Mesendoderm (in vitro differentiated cells): ENCODE results near the gene GOLGA2.

Experiments used
- DNase-seq: peaks from one replicate; pipeline ENCODE4 v3.0.0; 2013
- H2AK5ac ChIP-seq: 2 replicates; pipeline ENCODE4 v1.6.1; 2013; ENCODE audit warnings: low read length, inconsistent platforms
- H2BK120ac ChIP-seq: 2 replicates; pipeline ENCODE4 v1.6.1; 2013; ENCODE audit warnings: low read depth, mild to moderate bottlenecking, low read length, moderate library complexity, mixed read lengths
- H2BK15ac ChIP-seq: replicated peaks from 2 replicates; pipeline ENCODE4 v1.6.1; 2013; ENCODE audit warnings: low read depth, mild to moderate bottlenecking, moderate library complexity
- H2BK5ac ChIP-seq: 2 replicates; pipeline ENCODE4 v1.6.1; 2013; ENCODE audit warnings: low read length, inconsistent platforms
- H3K18ac ChIP-seq: 2 replicates; pipeline ENCODE4 v1.6.1; 2013; ENCODE audit warnings: mild to moderate bottlenecking, low read length, mixed read lengths
- H3K23ac ChIP-seq: one replicate; pipeline ENCODE4 v1.6.1; 2013; ENCODE audit warnings: low read length
- H3K27ac ChIP-seq: 2 replicates; pipeline ENCODE4 v1.5.1; 2013; ENCODE audit warnings: low read depth, mild to moderate bottlenecking, inconsistent platforms, low read length, moderate library complexity
- H3K27me3 ChIP-seq: 2 replicates; pipeline ENCODE4 v1.6.1; 2013; ENCODE audit warnings: low read length, control low read depth, mild to moderate bottlenecking, inconsistent platforms; ENCODE audit not compliant: insufficient read depth, poor library complexity
- H3K36me3 ChIP-seq: 2 replicates; pipeline ENCODE4 v1.6.1; 2013; ENCODE audit warnings: low read length, inconsistent platforms; ENCODE audit not compliant: control insufficient read depth, insufficient read depth
- H3K4ac ChIP-seq: one replicate; pipeline ENCODE4 v1.6.1; 2013; ENCODE audit warnings: low read depth, mild to moderate bottlenecking, low read length, moderate library complexity
- H3K4me1 ChIP-seq: 2 replicates; pipeline ENCODE4 v1.6.1; 2013; ENCODE audit warnings: low read depth, low read length, inconsistent platforms; ENCODE audit not compliant: control insufficient read depth
- H3K4me2 ChIP-seq: 2 replicates; pipeline ENCODE4 v1.6.1; 2013; ENCODE audit warnings: low read length
- H3K4me3 ChIP-seq: 2 replicates; pipeline ENCODE4 v1.5.1; 2013; ENCODE audit warnings: mild to moderate bottlenecking, low read length
- H3K56ac ChIP-seq: one replicate; pipeline ENCODE4 v1.6.1; 2013; ENCODE audit warnings: low read length
- H3K79me1 ChIP-seq: 2 replicates; pipeline ENCODE4 v1.6.1; 2013; ENCODE audit warnings: low read length, inconsistent platforms
- H3K79me2 ChIP-seq: 2 replicates; pipeline ENCODE4 v1.6.1; 2013; ENCODE audit warnings: mild to moderate bottlenecking, low read length; ENCODE audit not compliant: control insufficient read depth, insufficient read depth
- H3K9ac ChIP-seq: 2 replicates; pipeline ENCODE4 v1.6.1; 2013; ENCODE audit warnings: low read length, inconsistent platforms
- H4K5ac ChIP-seq: one replicate; pipeline ENCODE4 v1.6.1; 2013; ENCODE audit warnings: low read length
- H4K8ac ChIP-seq: one replicate; pipeline ENCODE4 v1.6.1; 2013; ENCODE audit warnings: low read depth, mild to moderate bottlenecking, control low read depth, low read length, moderate library complexity
- WGBS: extraction: QIAGEN DNeasy Blood & Tissue Kit; methylation state at CpG from one replicate; pipeline ENCODE4 v1.1.7; 2013; ENCODE audit warnings: low lambda C conversion rate, missing lambda C conversion rate; ENCODE audit not compliant: insufficient coverage; ENCODE audit errors: extremely low coverage; 5-methylcytosine and 5-hydroxymethylcytosine counted together

Gene GOLGA2

GRCh38 chr9:128321879-128322403 is 46.1 kb upstream of the GOLGA2 start:
- peaks cover 10% of the 10 kb centered on the region for H3K79me1 ChIP-seq
- peaks cover 3% of the 10 kb centered on the region for H3K4me1 ChIP-seq
- peak overlapping the region; percentile 55 for H2AK5ac ChIP-seq
- H2BK15ac ChIP-seq = no peak overlapping the region
- H3K27me3 ChIP-seq = no peaks in the 10 kb centered on the region
- H3K4ac ChIP-seq = no peak overlapping the region
- H2BK5ac ChIP-seq = no peak overlapping the region
- H3K79me2 ChIP-seq = peaks cover 15% of the 10 kb centered on the region
- H4K8ac ChIP-seq = no peak overlapping the region
- H4K5ac ChIP-seq = peak overlapping the region; percentile 26
- H3K9ac ChIP-seq = peak overlapping the region; percentile 97
- no peak overlapping the region for H3K27ac ChIP-seq
- WGBS = no CpG with 5 or more reads among the region's 21 CpGs
- H3K4me2 ChIP-seq = peak overlapping the region; percentile 99
- peak overlapping the region; percentile 94 for H3K4me3 ChIP-seq
- peak overlapping the region; percentile 99 for H3K56ac ChIP-seq
- no peak for DNase-seq
- peaks cover 8% of the 10 kb centered on the region for H3K36me3 ChIP-seq
- H3K23ac ChIP-seq = no peak overlapping the region
- peak overlapping the region; percentile 15 for H3K18ac ChIP-seq
- H2BK120ac ChIP-seq = no peak overlapping the region

DNA sequence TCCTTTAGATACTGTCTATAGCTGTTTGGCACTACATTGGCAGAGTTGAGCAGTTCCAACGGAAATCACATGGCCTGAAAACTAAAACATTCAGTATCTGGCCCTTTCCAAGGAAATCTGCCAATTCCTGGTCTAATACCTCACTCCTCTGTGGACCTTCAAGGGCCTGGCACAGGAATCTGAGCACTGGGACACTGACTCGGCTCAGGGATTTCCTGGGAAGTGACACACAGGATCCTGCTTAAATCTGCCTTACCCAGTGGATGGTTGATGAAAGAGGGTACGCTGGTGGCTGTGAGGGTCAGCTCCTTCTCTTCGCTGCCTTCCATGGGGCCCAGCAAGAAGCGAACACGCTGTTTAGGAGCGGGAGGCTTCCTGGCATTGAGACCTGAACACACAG is 45.5 kb upstream of the GOLGA2 start:
- no peak overlapping the region for H2BK120ac ChIP-seq
- H3K56ac ChIP-seq = peak overlapping the region; percentile 69
- peaks cover 15% of the 10 kb centered on the region for H3K79me2 ChIP-seq
- H3K4me1 ChIP-seq = peaks cover 3% of the 10 kb centered on the region
- no peak overlapping the region for H3K4me3 ChIP-seq
- no peak overlapping the region for H2AK5ac ChIP-seq
- H3K79me1 ChIP-seq = peaks cover 10% of the 10 kb centered on the region
- no CpG with 5 or more reads among the region's 7 CpGs for WGBS
- no peak overlapping the region for H3K4ac ChIP-seq
- H2BK15ac ChIP-seq = no peak overlapping the region
- no peaks in the 10 kb centered on the region for H3K27me3 ChIP-seq
- no peak for DNase-seq
- peak overlapping the region; percentile 99 for H3K4me2 ChIP-seq
- peaks cover 8% of the 10 kb centered on the region for H3K36me3 ChIP-seq
- no peak overlapping the region for H3K23ac ChIP-seq
- H3K27ac ChIP-seq = no peak overlapping the region
- peak overlapping the region; percentile 21 for H4K5ac ChIP-seq
- H3K9ac ChIP-seq = peak overlapping the region; percentile 97
- H4K8ac ChIP-seq = no peak overlapping the region
- H3K18ac ChIP-seq = no peak overlapping the region
- H2BK5ac ChIP-seq = no peak overlapping the region

- H3K79me1 ChIP-seq = peaks cover 6% of the 10 kb centered on the region
Observed at GRCh38 chr9:128317629-128318028, 41.8 kb upstream of the GOLGA2 start.

GRCh38 chr9:128316421-128316820 is 40.6 kb upstream of the GOLGA2 start:
- Histone ChIP-seq H3K18ac (no peak overlapping the region), H2AK5ac (no peak overlapping the region), H2BK15ac (no peak overlapping the region), H2BK5ac (no peak overlapping the region), H3K36me3 (peaks cover 2% of the 10 kb centered on the region), H3K9ac (no peak overlapping the region), H4K5ac (no peak overlapping the region), H3K4me3 (no peak overlapping the region), H3K4me1 (peaks cover 2% of the 10 kb centered on the region), H2BK120ac (no peak overlapping the region), H3K4ac (no peak overlapping the region), H3K79me2 (peaks cover 2% of the 10 kb centered on the region), H3K23ac (no peak overlapping the region), H4K8ac (no peak overlapping the region), H3K27me3 (no peaks in the 10 kb centered on the region), H3K79me1 (peaks cover 2% of the 10 kb centered on the region), H3K56ac (no peak overlapping the region), H3K27ac (no peak overlapping the region), H3K4me2 (no peak overlapping the region)
- DNase-seq = no peak
- WGBS = no CpG with 5 or more reads among the region's 9 CpGs

More at GRCh38 chr9:128317629-128318028, 41.8 kb upstream of the GOLGA2 start:
- Histone ChIP-seq H4K8ac (no peak overlapping the region), H2AK5ac (no peak overlapping the region), H3K23ac (no peak overlapping the region), H2BK120ac (no peak overlapping the region), H3K27me3 (no peaks in the 10 kb centered on the region), H3K4me3 (no peak overlapping the region), H3K4ac (no peak overlapping the region), H3K4me1 (peaks cover 3% of the 10 kb centered on the region), H2BK5ac (no peak overlapping the region), H2BK15ac (no peak overlapping the region), H3K79me2 (peaks cover 7% of the 10 kb centered on the region), H3K9ac (no peak overlapping the region), H4K5ac (no peak overlapping the region), H3K56ac (no peak overlapping the region), H3K27ac (no peak overlapping the region), H3K36me3 (peaks cover 2% of the 10 kb centered on the region), H3K18ac (no peak overlapping the region), H3K4me2 (no peak overlapping the region)
- no peak for DNase-seq
- WGBS = no CpG with 5 or more reads among the region's 2 CpGs

- Histone ChIP-seq H3K4me2 (no peak overlapping the region), H3K36me3 (peaks cover 3% of the 10 kb centered on the region), H2BK15ac (no peak overlapping the region), H3K18ac (no peak overlapping the region), H3K79me1 (no peaks in the 10 kb centered on the region), H3K4me3 (no peak overlapping the region), H3K9ac (no peak overlapping the region), H3K56ac (no peak overlapping the region), H2BK120ac (no peak overlapping the region), H4K8ac (no peak overlapping the region), H2AK5ac (no peak overlapping the region), H3K27ac (no peak overlapping the region), H2BK5ac (no peak overlapping the region), H3K27me3 (no peaks in the 10 kb centered on the region), H3K4ac (no peak overlapping the region), H4K5ac (no peak overlapping the region), H3K4me1 (no peaks in the 10 kb centered on the region), H3K23ac (no peak overlapping the region), H3K79me2 (no peaks in the 10 kb centered on the region)
- WGBS = no CpG with 5 or more reads among the region's 4 CpGs
- DNase-seq = no peak
Observed at GRCh38 chr9:128314697-128315096, 38.9 kb upstream of the GOLGA2 start.

- Histone ChIP-seq H3K27ac (no peak overlapping the region), H3K36me3 (peaks cover 4% of the 10 kb centered on the region), H3K56ac (no peak overlapping the region), H2BK15ac (no peak overlapping the region), H2BK120ac (no peak overlapping the region), H3K79me1 (no peaks in the 10 kb centered on the region), H3K9ac (no peak overlapping the region), H3K4me3 (no peak overlapping the region), H3K18ac (no peak overlapping the region), H3K4me1 (no peaks in the 10 kb centered on the region), H3K4ac (no peak overlapping the region), H4K5ac (no peak overlapping the region), H3K27me3 (no peaks in the 10 kb centered on the region), H3K23ac (no peak overlapping the region), H4K8ac (no peak overlapping the region), H2AK5ac (no peak overlapping the region), H2BK5ac (no peak overlapping the region), H3K4me2 (no peak overlapping the region), H3K79me2 (no peaks in the 10 kb centered on the region)
- no peak for DNase-seq
- no CpG with 5 or more reads among the region's 10 CpGs for WGBS
Observed at GRCh38 chr9:128310461-128310860, 34.7 kb upstream of the GOLGA2 start.
